DND-41 (cell line): ENCODE measurements around the gene HEPN1.

Experiments
- CTCF ChIP-seq: IDR thresholded peaks from 2 replicates; pipeline ENCODE4 v1.5.1; 2012; ENCODE audit warnings: borderline replicate concordance, low read length, moderate library complexity, mild to moderate bottlenecking; ENCODE audit not compliant: poor library complexity, severe bottlenecking; ENCODE audit errors: extremely low read depth
- EZH2 ChIP-seq: IDR thresholded peaks from 3 replicates; pipeline ENCODE4 v1.6.1; 2012; ENCODE audit warnings: borderline replicate concordance, low read depth, mild to moderate bottlenecking, moderate library complexity, low read length, inconsistent platforms; ENCODE audit not compliant: severe bottlenecking

GRCh38 chr11:124920356-124920755 lies 1.3 kb downstream of the HEPN1 start:
- TF ChIP-seq CTCF = no peak
- TF ChIP-seq EZH2 = no peak
